T-helper 17 cell (primary cell): ENCODE results near the gene BSDC1. TPM values are rescaled to one million over a fixed set of nuclear protein-coding genes. Genes with fewer than 3 reads are reported as not detected.

ENCODE experiments used
- ATAC-seq: fragments of 150-1000 bp; cut with Tn5 transposase; 2 replicates; pipeline ENCODE4 v1.10.0; 2021; ENCODE audit warnings: mild to moderate bottlenecking, moderate library complexity
- DNase-seq, 3 donors: peaks; one replicate each; pipeline versions ENCODE4 v3.0.0 to v3.0.0-alpha.2; 2020 to 2021
- H3K9me3 ChIP-seq: one replicate; pipeline ENCODE4 v1.7.0; 2013; ENCODE audit warnings: low read length, mild to moderate bottlenecking; ENCODE audit not compliant: control insufficient read depth, poor library complexity, severe bottlenecking
- H3K27ac Mint-ChIP-seq: one replicate; pipeline ENCODE4 v1.8.0; 2022; ENCODE audit warnings: mild to moderate bottlenecking, moderate library complexity, mixed read lengths
- H3K27me3 Mint-ChIP-seq: one replicate; pipeline ENCODE4 v1.8.0; 2022; ENCODE audit warnings: mixed read lengths
- H3K36me3 Mint-ChIP-seq: one replicate; pipeline ENCODE4 v1.8.0; 2022; ENCODE audit warnings: low read depth, mixed read lengths
- H3K4me1 Mint-ChIP-seq: one replicate; pipeline ENCODE4 v1.8.0; 2022; ENCODE audit warnings: mild to moderate bottlenecking, mixed read lengths
- H3K4me3 Mint-ChIP-seq: one replicate; pipeline ENCODE4 v1.8.0; 2022; ENCODE audit warnings: mild to moderate bottlenecking, moderate library complexity, mixed read lengths
- total RNA-seq, 4 donors: library from RNA in 2 of 4; stranded (reverse) in 2 of 4; gene quantifications; one replicate each; pipeline ENCODE4 v1.2.3 and lab custom pipeline; 2022 to 2026

Gene BSDC1
- total RNA-seq, 2 donors from 2014 or later, result 177 to 181 TPM

DNA sequence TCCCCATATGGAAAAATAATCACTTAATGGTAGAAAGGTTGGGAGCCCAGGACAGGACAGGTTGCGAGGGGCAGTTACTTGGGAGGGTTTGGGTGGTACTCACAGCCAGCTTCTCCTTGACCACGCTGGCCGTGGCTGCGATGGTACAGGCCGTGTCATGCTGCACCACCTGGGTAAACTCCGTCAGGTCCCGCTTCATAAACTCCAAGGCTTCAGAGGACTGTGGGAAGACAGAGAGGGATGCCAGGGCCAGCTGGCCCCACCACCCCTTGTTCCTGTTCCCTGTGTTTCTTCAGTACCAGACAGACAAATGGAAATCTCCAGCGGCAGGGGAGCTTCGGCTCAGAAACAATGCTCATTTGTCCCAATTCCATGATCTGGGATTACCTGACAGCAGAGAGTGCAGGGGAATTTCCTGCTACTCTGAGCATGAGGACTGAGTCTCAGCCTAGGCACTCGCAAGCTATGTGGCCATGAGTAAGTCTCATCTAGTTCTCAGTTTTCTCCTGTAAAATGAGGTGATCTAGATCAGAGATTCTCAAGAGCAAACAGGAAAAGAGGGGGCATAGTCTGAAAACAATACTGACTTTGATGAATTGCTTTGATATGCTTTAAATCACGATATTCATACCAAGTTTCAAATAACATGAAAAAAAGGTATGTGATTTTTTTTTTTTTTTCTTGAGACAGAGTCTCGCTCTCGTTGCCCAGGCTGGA lies 7.4 kb downstream of the BSDC1 start:
- Mint-ChIP-seq H3K27ac (peak overlapping the region; percentile 66), H3K36me3 (peaks cover 2% of the 10 kb centered on the region), H3K27me3 (no peaks in the 10 kb centered on the region), H3K4me1 (peaks cover 7% of the 10 kb centered on the region), H3K4me3 (no peak overlapping the region)
- DNase-seq, result no peak
- no peaks in the 10 kb centered on the region for H3K9me3 ChIP-seq
- no peak for ATAC-seq

DNA sequence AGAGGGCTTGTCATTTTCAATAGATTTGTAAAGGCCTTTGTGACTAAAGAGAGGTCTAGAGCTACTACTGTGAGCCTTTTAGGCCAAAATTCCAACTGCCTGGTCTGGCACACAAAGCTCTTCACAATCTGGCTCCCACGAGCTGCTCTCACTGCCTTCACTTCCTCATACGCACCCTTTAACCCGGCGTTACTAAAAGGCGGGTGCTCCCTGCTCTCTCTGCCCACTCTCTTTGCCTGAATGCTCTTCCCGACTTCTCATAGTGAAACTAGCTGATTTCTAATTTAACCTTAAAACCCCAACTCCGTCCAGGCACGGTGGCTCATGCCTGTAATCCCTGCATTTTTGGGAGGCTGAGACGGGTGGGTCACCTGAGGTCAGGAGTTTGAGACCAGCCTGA lies 14.2 kb downstream of the BSDC1 start:
- Mint-ChIP-seq H3K27ac (peak overlapping the region; percentile 84), H3K36me3 (peaks cover 14% of the 10 kb centered on the region), H3K4me3 (no peak overlapping the region)

DNA sequence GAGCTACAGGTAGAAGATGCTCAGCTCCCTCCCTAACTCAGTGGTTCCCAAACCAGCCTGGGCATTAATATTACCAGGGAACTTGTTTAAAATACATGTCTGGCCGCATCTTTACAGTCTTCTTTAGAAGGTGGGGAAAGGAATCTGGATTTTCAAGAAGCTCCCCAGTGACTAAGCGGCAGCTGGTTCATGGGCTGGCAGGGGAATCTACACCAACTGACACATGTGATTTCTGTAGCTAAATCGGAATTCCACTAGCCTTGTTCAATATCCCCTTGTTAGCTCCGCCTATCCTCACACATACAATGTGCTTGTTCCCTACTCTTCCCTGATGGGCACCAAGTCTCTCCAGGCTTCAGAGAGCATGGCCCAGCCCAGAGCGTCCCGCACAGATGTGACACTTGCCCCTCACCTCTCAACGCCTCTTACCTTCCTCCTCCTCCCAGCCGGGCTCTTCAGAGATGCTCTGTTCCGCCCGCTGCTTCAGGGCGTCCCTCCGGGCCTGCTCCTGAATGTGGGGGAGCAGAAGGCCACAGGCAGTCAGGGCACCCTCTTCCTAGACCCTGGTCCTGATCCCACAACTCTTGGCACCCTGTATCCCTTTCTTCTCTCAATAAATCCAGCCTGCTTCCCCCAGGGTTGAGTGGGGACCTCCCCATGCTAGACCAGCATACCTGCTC lies 16.6 kb downstream of the BSDC1 start:
- peaks cover 14% of the 10 kb centered on the region for H3K36me3 Mint-ChIP-seq
- ATAC-seq (no peak), DNase-seq (no peak)
- H3K27me3 Mint-ChIP-seq, result no peaks in the 10 kb centered on the region
- peaks cover 8% of the 10 kb centered on the region for H3K4me1 Mint-ChIP-seq
- H3K9me3 ChIP-seq, result no peaks in the 10 kb centered on the region
- peak overlapping the region; percentile 67 for H3K4me3 Mint-ChIP-seq
- H3K27ac Mint-ChIP-seq, result peak overlapping the region; percentile 82

More for the DNA sequence above, 14.2 kb downstream of the BSDC1 start:
- ATAC-seq (no peak), DNase-seq (no peak)
- H3K27me3 Mint-ChIP-seq, result no peaks in the 10 kb centered on the region
- H3K9me3 ChIP-seq, result no peaks in the 10 kb centered on the region
- H3K4me1 Mint-ChIP-seq, result no peaks in the 10 kb centered on the region

DNA sequence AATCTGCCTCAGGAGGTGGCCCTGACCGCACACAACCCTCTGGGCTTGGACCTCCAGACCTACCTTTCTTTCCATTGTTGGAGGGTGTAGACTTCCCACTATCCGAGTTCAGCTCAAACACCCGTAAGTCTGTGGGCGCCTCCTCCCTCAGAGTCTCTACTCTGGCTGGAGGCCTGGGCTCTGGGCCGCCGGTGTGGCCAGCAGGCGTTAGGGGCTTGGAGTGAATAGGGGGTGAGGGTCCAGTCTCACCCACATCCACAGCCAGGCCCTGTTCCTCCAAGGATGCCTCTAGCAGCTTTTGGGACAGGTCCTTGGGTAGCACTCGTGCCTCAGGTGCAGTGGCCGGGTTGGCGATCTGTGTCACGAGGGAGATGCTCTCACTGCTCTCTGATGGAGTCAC lies 18.0 kb downstream of the BSDC1 start:
- Mint-ChIP-seq H3K36me3 (peaks cover 14% of the 10 kb centered on the region), H3K4me3 (no peak overlapping the region), H3K4me1 (peaks cover 21% of the 10 kb centered on the region), H3K27ac (no peak overlapping the region), H3K27me3 (no peaks in the 10 kb centered on the region)
- ATAC-seq (no peak), DNase-seq (no peak)
- no peaks in the 10 kb centered on the region for H3K9me3 ChIP-seq

DNA sequence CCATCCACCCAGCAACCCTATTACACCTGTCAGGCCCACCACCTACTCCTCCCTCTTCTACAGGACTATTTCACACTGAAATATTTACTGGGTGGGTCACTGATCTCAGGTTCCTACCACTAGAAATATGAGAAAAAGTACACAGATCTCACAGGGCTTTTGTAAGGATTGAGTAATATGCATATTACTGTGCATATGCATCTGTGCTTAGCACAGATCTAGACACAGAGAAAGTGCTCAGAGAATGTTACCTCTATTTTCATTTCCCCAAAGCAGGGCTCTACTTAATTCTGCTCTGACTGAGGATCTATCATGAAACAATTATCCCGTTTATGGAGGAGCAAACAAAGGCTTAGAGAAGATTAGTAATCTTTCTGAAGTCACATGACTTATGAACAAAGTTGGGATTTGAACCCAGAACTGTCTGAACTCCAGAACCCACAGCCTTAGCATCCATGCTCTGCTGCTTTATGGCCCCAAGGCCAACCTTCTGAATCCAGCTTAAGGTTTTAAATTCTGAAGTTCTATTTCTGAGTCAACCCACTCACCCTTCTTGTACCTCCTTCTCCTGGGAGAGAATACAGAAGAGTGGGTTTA lies 20.1 kb downstream of the BSDC1 start:
- Mint-ChIP-seq H3K27ac (peak overlapping the region; percentile 43), H3K36me3 (peaks cover 7% of the 10 kb centered on the region), H3K4me1 (peaks cover 21% of the 10 kb centered on the region), H3K4me3 (peak overlapping the region; percentile 28), H3K27me3 (no peaks in the 10 kb centered on the region)
- no peak for DNase-seq
- H3K9me3 ChIP-seq, result no peaks in the 10 kb centered on the region
- no peak for ATAC-seq

DNA sequence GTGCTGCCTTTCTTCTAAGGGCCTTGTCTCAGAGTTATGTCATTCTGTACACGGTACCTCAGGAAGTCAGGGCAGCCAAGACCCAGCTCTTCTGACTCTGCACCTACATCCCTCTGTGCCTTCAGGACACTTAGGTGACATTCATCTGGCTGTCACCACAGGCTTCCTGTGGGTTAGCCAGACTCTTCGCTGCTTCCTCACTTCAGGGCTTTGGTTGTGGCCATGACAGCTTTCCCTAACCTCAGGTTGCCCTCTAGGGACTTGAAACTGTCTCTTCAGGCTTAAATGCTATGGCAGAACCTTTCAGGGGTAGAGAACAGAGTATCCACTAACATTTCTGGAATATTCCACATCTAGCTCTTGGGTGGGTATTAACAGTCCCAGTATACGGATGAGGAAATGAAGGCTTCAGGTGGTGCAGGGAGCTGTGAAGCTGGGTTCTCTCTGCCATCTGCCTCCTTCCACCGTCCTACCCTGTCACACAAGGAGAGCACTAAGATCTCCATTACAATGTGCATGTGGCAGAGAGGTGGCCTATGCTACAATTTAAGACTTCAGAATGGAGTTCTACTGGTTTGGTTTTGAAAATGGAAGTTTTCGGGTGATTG lies 22.0 kb downstream of the BSDC1 start:
- Mint-ChIP-seq H3K36me3 (no peaks in the 10 kb centered on the region), H3K27me3 (no peaks in the 10 kb centered on the region), H3K4me1 (peaks cover 21% of the 10 kb centered on the region), H3K4me3 (peak overlapping the region; percentile 15), H3K27ac (peak overlapping the region; percentile 83)
- peak; percentile 88 for ATAC-seq
- DNase-seq, result peak in 1 of 3 donors; percentile 43
- no peaks in the 10 kb centered on the region for H3K9me3 ChIP-seq

DNA sequence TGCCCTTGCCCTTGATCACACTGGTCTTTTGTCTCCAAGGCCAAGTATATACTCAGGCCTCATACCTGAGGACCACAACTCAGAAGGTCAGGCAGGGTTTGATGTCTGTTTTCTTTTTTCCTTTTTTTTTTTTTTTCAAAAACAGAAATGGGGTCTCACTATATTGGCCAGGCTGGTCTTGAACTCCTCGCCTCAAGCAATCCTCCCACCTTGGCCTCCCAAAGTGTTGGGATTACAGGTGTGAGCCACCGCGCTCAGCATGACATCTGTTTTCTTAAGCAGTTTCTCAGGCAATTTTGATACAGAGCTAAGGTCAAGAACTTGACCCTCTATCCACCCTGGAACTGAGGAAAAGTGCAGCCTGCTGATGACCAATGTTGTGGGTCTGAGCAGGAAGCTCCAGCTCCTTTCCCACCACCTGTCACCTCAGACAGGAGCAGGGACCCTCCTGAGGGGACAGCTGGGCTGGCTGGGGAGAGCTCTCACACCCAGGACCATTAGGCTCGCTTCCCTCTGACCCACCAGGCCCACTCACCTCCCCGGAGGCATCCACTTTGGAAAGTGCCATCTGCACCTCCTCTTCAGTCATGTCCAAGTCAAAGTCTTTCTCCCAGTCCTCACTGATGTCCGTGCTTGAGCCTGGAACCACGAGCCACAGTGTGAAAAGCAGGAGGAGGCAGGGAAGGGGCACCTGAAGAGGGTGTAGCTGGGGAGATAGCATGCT lies 26.2 kb downstream of the BSDC1 start:
- no peak overlapping the region for H3K27ac Mint-ChIP-seq
- H3K4me1 Mint-ChIP-seq, result peaks cover 17% of the 10 kb centered on the region
- ATAC-seq, result no peak
- no peaks in the 10 kb centered on the region for H3K27me3 Mint-ChIP-seq
- no peak for DNase-seq
- H3K36me3 Mint-ChIP-seq, result no peaks in the 10 kb centered on the region
- no peaks in the 10 kb centered on the region for H3K9me3 ChIP-seq
- H3K4me3 Mint-ChIP-seq, result no peak overlapping the region

DNA sequence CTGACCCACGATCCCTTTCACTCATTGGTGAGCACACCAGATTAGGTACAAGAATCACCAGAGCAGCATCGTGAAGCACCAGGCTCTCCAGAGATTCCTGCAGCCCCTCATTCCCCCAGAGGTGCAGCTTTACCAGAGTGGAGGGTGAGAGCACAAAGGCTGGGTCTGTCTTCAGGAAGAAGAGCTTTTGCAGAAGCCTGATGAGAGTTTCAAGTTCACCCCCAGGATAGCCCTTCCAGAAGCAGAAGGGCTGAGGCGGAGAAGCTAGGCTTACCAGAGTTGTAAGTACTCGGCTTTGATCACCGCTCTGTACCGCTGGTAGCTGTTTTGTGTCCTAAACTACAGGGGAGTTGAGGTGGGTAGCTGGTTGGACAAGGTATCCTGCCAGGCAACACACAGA lies 28.8 kb downstream of the BSDC1 start:
- peaks cover 12% of the 10 kb centered on the region for H3K27me3 Mint-ChIP-seq
- H3K4me1 Mint-ChIP-seq, result peaks cover 7% of the 10 kb centered on the region
- peak overlapping the region; percentile 85 for H3K27ac Mint-ChIP-seq
- no peak for DNase-seq
- H3K36me3 Mint-ChIP-seq, result peaks cover 3% of the 10 kb centered on the region
- H3K9me3 ChIP-seq, result no peaks in the 10 kb centered on the region
- no peak for ATAC-seq
- peak overlapping the region; percentile 5 for H3K4me3 Mint-ChIP-seq

DNA sequence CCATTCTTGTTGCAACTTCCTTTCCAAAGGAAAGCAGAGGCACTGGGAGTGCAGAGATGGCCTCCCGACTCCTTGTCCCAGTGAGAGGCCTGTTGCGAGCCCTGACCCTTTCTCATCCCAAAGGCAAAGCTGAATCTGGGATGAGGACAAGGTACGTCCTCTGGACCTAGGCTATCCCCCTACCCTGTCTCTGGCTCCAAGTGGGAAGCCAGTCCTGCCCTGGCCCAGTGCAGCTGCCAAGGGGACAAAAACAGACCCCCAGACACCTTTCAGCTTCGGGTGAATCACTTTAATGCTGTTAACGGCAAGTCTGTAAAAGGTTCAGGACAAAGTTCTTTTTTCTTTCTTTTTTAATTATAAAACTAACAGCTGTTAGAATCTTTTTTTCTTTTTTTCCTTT lies 29.4 kb downstream of the BSDC1 start:
- no peak for DNase-seq
- H3K9me3 ChIP-seq, result no peaks in the 10 kb centered on the region
- H3K4me3 Mint-ChIP-seq, result no peak overlapping the region
- H3K27ac Mint-ChIP-seq, result no peak overlapping the region
- H3K27me3 Mint-ChIP-seq, result peaks cover 12% of the 10 kb centered on the region
- peaks cover 10% of the 10 kb centered on the region for H3K4me1 Mint-ChIP-seq
- H3K36me3 Mint-ChIP-seq, result peaks cover 3% of the 10 kb centered on the region
- ATAC-seq, result no peak

DNA sequence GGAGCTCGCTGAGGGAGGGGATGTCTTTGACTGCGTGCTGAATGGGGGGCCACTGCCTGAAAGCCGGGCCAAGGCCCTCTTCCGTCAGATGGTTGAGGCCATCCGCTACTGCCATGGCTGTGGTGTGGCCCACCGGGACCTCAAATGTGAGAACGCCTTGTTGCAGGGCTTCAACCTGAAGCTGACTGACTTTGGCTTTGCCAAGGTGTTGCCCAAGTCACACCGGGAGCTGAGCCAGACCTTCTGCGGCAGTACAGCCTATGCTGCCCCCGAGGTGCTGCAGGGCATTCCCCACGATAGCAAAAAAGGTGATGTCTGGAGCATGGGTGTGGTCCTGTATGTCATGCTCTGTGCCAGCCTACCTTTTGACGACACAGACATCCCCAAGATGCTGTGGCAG lies 30.5 kb downstream of the BSDC1 start:
- H3K36me3 Mint-ChIP-seq, result peaks cover 3% of the 10 kb centered on the region
- H3K4me1 Mint-ChIP-seq, result peaks cover 15% of the 10 kb centered on the region
- no peaks in the 10 kb centered on the region for H3K9me3 ChIP-seq
- no peak overlapping the region for H3K4me3 Mint-ChIP-seq
- DNase-seq (no peak), ATAC-seq (no peak)
- H3K27me3 Mint-ChIP-seq, result peaks cover 12% of the 10 kb centered on the region
- no peak overlapping the region for H3K27ac Mint-ChIP-seq

DNA sequence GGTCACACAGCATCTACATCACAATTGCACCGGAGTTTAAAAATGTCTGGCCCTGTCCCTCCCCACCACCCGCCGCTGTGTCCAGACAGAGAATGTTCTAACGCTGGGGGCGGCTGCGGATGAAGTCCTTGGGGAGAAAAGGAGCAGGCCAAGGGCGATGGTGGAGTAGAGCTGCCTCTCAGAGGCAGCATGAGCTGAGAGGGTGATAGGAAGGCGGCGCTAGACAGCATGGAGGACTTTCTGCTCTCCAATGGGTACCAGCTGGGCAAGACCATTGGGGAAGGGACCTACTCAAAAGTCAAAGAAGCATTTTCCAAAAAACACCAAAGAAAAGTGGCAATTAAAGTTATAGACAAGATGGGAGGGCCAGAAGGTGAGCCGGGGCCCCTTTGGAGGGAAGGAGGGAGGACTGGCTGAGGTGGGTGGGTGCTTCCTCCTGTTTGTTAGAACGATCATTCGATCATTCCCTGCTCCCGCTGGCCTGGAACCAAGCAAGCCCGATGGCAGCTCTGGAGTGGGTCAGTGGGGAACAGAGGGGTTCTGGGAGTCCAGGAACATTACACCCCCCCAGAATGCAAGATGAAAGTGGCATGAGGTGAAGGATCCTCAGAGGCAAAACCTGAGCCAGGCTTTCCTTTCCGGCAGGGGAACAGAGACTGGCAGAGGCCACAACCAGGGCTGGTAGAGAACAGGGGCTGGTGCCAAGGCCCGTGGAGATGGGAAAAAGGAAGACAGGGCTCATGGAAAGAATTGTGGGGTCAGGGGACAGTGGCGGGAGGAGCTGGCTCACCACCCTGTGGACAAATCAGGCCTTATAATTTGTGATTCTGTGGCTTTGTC lies 31.5 kb downstream of the BSDC1 start, which contains the start of the genes FAM229A and TSSK3:
Gene FAM229A (minus strand): TSS at position 12 of the 840 bp plus-strand sequence. CDS start 394 bp downstream, outside the sequence.
Gene TSSK3 (plus strand): TSS at position 66 of the 840 bp plus-strand sequence. CDS start 163 bp downstream, at position 229.
- peaks cover 12% of the 10 kb centered on the region for H3K27me3 Mint-ChIP-seq
- DNase-seq, result no peak
- H3K9me3 ChIP-seq, result no peaks in the 10 kb centered on the region
- H3K36me3 Mint-ChIP-seq, result peaks cover 3% of the 10 kb centered on the region
- H3K27ac Mint-ChIP-seq, result peak within 1 kb of the TSS; percentile 45
- peak within 1 kb of the TSS; percentile 28 for H3K4me3 Mint-ChIP-seq
- peaks cover 18% of the 10 kb centered on the region for H3K4me1 Mint-ChIP-seq
- ATAC-seq, result no peak
